ENCODE data around the gene RAD51B.

DNA sequence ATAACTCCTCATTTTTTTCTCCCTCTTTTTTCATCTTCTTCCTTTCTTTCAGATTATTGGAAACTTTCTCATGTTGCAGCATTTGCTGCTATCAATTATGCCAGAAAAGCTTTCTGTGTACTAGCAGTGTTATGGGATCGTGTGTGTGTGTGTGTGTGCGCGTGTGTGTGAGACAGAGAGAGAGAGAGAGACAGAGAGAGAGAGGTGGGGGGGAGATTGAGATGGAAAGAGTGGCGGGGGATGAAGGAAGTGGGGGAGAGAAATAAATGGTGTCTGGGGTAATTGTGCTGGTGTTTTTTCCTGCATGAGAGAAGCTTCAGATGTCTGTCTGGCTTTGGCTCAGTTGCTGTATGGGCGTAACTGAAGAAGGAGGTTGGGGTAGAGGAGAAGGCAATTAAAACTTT is 268.9 kb downstream of the RAD51B start:
- TF ChIP-seq EZH2phosphoT487 (IDR thresholded peaks at IDR 0.05; ENCODE audit: borderline replicate concordance, low read length): no peak
- TF ChIP-seq, protein P1, sequence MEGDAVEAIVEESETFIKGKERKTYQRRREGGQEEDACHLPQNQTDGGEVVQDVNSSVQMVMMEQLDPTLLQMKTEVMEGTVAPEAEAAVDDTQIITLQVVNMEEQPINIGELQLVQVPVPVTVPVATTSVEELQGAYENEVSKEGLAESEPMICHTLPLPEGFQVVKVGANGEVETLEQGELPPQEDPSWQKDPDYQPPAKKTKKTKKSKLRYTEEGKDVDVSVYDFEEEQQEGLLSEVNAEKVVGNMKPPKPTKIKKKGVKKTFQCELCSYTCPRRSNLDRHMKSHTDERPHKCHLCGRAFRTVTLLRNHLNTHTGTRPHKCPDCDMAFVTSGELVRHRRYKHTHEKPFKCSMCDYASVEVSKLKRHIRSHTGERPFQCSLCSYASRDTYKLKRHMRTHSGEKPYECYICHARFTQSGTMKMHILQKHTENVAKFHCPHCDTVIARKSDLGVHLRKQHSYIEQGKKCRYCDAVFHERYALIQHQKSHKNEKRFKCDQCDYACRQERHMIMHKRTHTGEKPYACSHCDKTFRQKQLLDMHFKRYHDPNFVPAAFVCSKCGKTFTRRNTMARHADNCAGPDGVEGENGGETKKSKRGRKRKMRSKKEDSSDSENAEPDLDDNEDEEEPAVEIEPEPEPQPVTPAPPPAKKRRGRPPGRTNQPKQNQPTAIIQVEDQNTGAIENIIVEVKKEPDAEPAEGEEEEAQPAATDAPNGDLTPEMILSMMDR (conservative IDR thresholded peaks at IDR 0.05; ENCODE audit: low read depth, low read length): no peak

Measured in PC-3 (cell line).